Measurements from ENCODE around the gene AMPD1.

The AMPD1 gene

DNA sequence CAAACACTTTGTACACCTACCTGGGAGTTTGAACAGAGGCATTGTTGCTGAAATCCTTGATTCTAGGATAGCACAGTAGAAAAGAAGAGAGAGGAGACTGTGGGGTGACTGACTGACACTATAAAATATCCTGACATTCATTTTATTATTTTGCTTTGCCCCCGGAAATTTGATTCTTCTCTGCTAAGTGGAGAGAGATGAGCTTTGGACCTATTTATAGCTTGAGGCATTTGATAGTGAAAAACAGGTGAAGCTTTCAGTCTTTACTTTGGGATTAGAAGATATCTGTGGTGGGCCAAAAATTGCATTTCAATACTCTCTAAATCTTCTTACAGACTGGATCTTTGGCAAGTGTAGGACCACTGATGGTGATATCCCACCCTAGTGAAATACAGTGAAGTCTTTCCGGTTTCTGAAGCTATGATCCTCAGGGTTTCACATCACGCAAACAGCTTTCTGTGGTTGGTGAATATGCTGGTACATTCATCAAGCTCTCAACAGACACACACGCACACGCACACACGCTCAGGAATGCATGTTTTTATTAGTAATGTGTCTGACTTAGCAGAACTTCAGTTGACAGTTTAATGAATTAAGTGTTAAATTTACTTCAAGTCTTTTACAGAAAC, at the start of gene AMPD1:
Gene AMPD1 (minus strand): TSS at position 117 of the 629 bp plus-strand sequence. CDS start 75 bp downstream, at position 42.
- no peak for DNase-seq

DNA sequence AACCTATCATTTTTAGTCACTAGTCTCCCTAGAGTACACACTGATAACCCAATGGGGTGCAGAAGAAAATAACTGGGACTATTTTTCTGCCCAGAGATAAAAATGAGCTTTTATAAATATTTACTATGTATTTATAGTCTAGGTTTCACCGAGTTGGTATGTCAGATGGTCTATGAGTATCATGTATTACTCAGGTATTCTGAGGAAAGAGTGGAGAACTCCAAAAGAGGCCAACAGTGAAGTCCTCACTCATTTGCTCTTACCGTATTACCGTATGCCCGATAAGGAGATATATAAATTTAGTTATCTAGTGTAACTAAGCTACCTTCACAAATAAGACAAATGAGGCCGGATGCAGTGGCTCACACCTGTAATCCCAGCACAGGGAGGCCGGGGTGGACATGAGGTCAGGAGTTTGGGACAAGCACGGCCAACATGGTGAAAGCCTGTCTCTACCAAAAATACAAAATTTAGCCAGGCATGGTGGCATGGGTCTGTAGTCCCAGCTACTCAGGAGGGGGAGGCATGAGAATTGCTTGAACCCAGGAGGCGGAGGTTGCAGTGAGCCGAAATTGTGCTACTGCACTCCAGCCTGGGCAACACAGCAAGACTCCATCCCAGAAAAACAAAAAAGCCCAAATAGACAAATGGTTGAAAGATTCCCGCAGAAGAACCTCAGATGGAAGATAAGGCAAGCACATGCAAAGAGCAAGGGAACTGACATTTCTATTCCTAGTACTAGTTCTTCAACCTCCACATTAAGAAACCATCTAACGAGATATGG, 46.8 kb upstream of the AMPD1 start:
- DNase-seq: no peak

DNA sequence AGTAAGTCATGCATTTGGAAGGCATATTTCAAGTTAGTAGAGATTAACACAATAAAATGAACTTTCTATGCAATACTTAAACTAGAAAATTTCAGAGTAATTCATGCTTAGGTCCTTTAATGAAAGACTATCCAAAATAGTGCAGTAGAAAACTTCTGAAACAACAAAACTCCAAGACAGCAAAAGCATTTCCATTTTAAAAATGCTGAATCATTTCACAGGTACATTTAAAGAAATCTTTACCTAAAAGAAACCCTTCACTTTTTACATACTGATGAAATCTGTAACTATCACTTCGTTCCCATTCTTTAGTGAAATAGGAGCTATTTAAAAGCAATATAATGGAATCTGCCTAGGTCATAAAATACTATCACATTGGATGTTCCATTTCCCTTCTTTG, 45.0 kb upstream of the AMPD1 start:
- no peak for DNase-seq

DNA sequence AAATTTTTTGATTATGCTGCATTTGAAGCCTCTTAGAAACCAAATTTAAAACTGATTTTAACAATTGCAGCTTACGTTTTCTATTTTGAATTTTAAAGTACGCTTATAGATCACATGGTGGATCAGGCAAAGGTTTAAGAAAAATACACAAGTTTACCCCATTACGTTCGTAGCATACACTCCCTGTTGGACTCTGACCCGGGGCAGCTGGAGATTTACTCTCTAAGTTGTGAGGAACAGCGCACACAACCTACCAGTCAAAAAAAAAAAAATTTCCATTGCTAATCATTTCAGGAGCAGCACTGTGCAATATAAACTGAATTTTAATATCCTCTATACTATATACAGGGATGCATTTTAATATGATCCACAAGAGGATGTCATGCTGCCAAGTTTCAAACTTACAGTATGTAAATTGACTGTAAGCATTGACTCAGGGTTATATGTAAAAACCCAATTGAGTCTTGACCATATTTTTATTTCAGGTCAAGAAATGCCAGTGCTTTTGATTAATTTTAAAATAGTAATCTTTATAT, 42.0 kb upstream of the AMPD1 start:
- no peak for DNase-seq

DNA sequence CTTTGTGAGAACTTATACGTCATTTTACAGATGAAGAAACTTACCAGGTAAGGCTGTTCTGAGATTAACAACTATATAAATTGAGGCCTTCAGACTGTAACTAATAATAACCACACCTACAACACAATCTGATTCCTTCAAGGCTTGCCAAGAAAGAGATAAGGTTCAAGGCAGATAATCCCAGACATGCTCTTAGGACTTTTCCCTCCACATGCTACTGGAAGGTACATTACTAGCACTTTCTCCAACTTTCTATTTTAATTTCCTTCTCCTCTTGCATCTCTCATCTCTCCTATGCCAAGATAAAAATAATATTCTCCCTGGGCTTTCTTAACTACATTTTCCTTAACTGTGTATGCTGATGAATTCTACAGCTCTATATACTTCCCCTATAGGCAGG, 40.1 kb upstream of the AMPD1 start:
- DNase-seq: no peak

DNA sequence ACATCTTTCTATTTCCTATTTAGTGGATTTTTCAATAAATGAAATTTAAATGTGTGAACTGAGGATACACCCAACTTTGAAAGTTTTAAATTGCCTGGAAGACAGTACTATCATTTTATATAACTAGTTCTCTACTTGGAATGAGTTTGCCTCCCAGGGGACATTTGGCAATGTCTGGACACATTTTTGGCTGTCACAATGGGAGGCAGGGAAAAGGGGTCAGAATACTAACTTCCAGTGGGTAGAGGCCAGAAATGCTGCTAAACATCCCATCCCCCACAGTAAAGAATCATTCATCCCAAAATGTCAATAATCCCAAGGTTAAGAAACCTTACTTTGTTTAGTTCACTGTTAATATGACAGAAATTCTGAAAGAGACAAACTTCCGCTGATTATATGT, 34.4 kb upstream of the AMPD1 start:
- no peak for DNase-seq

DNA sequence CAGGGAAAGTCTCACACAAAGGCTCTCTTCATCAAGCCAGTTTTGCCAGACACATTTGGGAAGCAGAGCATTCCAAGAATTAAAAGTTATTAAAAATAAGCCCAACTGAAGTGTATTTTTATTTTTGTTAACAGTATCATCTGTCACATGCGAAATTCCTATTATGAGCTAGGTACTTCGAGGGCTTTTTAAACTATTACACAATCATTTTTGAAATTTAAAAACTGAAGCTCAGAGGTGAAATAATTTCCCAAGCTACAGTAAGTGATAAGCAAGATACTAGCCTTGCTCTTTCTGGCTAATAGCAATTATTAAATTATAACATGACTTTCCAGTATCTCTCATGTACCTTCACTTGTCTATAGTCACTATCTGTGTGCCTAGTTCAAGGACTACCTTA, 33.2 kb upstream of the AMPD1 start:
- no peak for DNase-seq

DNA sequence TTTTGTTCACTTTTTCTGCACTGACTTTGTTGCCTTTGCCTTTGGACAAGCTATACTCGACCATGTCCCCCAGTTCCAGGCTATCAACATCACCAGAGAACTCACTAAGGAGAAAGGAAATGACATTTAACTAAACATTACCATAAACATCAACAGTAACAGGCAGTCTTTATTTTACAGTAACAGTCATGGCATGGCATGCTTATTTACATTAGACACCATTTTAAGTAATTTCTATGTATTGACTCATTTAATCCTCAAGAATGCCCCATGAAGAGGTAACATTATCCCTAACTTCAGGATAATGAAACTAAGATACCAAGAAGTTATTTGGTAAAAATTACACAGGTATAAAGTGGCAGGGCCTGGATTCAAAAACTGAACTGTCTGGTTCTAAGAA, 29.9 kb upstream of the AMPD1 start:
- DNase-seq: no peak

DNA sequence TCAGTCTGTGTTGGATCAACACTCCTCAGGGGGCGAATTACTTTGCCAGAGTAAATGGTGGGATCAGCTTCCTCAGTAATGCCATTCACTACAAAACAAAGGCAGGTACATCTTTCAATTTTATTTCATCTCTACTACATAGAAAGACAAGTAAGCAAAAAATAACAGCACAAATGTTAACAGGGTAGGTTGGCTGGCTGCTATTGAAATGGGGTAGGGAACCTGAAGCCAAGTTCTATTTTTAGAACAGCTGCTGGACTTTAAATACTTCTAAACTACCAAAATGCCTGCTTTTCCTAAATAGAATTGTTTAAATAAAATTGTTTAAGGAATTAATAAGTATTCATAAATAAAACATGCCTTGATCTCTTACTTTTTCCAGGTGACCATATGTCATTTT, 28.6 kb upstream of the AMPD1 start:
- DNase-seq: no peak

DNA sequence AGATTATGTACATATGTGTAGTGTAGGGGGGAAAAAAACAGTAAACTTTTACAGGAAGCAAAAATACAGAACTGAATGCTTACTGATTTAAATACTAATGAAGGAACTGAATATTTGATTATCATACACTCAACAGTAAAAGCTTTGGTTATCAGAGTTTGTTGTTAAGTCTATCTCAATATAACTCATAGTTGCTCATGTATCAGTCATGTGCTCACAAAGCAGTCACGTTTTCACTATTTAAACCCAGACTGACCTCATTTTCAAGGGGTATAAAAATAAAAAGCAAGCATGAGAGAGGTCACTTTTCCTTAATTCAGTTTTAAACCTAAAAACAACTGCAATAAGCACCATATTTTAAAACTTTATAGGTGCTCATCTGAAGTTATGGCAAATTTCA, 28.1 kb upstream of the AMPD1 start:
- DNase-seq: no peak

DNA sequence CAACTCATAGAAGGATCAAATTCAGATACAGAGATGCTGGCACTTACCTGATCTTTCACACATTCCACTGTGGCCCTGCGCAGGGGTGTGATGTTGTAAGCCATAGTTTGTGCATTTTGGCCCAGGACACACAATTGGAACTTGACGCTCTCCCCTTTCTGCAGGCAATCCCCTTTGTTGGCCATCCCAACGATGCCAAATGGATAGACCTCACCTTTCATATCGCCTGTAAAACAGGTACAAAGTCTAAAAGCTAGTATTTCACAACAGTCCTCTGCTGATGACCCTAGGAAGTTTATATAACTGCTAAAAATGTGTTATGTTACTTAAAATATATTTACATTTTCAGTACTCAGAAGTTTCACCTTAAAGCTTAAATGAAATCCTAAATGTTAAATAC, 25.1 kb upstream of the AMPD1 start:
- no peak for DNase-seq

DNA sequence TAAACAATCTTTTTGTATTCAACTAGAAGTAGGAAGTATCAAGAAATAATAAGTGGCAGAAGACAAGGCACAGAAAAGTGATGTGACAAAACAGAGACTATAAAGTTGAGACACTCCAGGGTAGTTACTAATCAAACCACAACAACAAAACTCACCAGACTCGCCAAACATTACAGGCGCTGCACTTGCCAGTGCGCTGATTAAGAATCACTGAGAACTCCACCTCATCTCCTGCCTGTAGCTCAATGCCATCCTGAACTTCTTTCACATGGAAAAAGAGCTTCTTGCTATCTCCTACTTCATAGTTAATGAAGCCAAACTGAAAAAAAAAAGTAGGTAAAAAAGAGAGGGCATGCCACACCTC, 24.1 kb upstream of the AMPD1 start:
- no peak for DNase-seq

DNA sequence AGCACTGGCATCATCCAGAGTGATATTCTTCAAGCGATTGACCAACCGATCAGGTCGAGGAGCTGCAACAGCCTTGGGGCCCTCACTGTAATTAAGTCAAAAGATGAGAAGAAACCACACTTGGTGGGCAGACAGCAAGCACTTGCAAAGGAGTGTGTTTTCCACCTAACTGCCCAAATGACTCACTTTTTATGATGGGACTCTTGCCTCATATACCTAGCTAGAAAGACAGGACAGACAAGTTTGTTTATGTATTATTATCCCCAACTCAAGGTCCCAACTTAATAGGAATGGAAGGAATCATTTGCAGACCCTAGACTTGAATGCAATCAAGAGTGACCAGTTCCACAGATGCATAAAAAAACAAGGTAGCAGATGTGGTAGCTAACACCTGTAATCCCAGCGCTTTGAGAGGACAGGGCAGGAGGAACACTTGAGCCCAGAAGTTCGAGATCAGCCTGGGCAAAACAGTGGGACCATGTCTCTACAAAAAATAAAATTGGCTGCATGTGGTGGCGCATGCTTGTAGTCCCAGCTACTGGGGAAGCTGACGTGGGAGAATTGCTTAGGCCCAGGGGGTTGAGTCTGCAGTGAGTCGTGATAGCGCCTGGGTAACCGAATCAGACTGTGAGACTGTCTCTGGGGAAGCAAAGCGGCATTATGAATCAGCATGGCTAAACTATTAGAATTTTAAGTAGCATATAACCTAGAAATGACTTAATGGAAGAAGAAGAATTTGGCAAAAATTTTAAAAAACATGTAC, 23.5 kb upstream of the AMPD1 start:
- no peak for DNase-seq

DNA sequence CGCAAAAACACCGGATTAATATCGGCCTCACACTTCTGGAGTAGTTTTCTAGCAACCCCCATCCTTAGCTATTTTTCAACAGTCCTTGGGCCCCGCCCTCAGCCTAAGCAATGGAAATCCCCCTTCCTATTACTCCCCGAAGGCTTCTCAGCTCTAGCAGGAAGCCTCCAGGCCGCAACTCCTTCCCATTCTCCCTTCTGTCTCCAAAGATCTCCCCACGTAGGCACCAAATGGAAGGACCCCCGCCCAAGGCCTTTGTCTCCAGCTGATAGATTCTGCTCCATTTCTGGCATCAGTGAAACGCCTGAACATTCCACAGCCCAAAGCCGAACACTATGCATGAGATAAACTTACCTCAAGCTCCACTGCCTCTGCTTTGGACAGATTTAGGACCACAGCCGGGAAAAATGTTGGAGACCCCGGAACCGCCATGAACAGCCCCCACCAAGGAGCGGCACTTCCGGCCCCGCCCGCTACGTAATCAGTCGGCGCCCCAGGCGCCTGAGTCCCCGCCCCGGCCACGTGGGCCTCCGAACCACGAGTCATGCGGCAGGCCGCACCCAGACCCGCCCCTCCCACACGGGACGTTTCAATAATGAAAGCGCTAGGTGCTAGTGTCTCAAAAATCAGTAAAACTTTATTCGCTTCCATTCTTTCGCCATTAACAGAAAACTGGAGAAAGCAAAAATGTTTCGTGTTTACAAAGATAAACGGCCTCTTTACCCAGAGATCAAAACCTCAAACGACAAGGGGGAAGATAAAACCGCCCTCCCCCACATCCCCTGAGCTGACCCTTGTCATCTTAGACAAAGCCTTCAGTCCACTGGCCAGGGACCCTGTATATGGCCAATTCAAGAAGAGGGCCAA, 21.2 kb upstream of the AMPD1 start, which contains the start of gene NRAS:
Gene NRAS (minus strand): TSS at position 468 of the 867 bp plus-strand sequence. CDS start 611 bp downstream, outside the sequence.
- DNase-seq: peak; percentile 62 to 79

DNA sequence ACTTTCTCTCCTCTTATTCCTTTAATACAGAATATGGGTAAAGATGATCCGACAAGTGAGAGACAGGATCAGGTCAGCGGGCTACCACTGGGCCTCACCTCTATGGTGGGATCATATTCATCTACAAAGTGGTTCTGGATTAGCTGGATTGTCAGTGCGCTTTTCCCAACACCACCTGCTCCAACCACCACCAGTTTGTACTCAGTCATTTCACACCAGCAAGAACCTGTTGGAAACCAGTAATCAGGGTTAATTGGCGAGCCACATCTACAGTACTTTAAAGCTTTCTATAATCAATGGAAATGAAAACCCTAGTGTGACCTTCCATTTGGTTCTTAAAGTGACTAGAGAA, 20.6 kb upstream of the AMPD1 start:
- no peak for DNase-seq

DNA sequence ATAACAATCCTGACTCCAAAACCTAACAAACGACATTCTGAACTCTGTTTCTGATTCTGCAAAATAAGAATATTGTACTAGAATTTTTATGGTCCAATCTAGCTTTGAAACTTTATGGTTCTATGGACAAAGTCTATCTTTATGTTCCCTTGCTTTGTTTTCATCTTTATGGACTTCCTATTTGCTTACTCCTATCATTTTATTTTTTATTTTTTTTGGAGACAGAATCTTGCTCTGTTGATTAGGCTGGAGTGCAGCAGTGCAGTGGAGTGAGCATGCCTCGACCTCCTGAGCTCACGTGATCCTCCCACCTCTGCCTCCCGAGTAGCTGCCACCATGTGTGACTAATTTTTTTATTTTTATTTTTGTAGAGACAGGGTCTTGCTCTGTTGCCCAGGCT, 17.6 kb upstream of the AMPD1 start:
- DNase-seq: no peak

DNA sequence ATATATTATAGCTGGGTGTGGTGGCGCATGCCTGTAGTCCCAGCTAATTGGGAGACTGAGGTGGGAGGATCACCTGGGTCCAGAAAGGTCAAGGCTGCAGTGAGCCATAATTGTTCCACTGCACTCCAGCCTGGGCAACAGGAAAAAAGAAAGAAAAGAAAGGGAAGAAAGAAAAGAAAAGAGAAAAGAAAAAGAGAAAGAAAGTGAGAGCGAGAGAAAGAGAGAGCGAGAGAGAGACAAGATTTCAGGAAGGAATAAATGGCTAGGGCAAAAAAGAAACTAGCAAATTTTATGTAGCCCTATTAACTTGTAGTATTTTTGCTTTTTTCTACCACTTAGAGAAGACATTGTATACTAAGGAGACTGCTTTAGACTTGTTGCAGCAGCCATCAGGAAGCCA, 15.0 kb upstream of the AMPD1 start:
- no peak for DNase-seq

DNA sequence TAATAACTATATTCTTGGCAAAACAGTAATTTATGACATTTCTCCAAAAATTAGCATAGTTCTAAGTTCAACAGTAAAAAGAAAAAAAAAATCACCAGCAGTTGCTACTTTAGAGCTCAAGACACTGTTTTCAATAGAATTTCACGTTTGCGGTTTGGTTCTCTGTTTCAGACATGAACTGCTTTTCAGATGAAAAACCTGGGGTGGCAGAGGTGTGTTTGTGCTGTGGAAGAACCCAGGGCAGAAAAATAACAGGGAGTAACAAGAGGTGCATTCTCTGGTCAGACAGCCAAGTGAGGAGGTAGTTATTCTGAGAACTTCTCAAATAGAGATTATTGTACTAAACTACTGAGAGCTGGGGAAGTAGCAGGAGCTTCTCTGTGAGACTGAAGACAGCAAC, 12.3 kb upstream of the AMPD1 start:
- no peak for DNase-seq

DNA sequence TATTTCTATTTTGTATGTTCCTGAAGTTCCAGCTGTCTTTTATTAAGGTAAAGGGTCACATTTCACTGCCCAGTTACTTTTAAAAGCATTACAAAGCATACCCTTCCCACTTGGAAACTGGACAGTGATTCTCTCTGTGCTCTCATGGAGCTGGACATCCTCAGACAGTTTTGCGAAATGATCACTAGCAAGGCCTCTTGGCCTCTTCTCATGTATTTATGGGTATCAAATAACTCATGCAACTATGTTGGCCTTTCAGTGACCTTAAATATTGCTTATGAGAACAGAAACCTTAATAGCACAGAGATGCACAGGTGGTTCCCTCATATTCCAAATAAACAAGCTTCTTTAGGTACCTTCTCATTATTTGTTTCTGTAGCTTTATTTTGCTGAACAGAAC, 7.9 kb upstream of the AMPD1 start:
- DNase-seq: no peak

DNA sequence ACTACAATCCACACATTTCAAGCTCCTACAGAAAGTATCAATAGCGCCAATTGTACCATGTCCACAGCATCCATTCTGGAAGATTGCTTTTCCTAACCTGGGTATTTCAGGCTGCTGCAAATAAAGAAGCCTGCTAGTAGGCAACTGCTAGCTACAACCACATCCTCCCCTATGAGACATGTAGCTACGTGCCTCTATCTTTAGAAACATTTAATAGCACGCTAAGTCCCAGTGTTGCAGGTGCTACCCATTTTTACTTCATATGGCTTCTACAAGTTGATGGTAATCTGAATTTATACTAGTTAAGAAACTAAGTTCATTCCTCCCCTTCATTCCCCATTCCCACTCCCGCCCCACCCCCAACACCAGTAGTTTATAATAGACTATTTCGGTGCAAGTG, 7.4 kb upstream of the AMPD1 start:
- DNase-seq: no peak

DNA sequence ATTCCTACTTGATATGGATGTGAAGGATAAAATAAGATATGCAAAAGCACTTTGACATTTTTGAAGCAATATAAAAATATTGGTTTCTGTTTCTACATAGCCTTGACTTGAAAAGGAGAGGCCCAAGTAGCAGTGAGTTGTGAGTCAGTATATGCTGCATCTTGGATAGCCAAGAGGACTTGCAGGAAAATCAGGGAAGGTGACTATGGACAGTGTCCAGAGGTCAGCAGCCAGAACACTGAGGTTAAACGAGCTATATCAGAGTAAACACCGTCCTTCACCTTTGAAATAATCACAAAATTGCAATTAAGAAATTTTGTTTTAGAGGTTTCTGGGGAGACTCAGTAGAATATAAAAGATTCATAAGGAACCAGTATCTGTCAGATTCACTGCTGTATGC, 6.6 kb upstream of the AMPD1 start:
- DNase-seq: no peak

DNA sequence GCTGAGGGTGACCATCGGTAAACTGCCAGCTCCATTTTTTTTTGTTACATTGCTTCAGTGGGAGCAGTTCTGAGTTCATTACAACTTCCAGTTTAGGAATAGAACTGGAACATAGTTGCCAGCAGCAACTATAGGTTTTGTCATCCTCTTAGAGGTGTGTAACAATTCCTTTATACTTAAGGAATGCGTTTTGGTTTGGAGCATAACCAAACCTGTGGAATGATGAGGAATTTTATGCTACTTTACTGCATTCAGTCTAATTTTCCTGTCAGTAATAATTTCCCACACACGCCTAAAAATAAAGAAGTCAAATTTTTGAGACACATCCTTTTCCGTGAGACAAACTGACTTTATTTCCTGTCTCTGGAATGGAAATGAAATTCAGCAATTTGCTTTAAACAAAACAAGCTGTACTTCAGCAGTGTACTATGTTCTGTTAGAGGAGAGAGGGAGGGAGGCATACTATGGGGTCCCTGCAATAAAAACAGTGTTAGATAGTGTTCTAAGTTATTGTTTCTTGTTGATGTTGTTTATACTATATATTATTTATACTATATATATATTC, 4.8 kb upstream of the AMPD1 start:
- DNase-seq: no peak

DNA sequence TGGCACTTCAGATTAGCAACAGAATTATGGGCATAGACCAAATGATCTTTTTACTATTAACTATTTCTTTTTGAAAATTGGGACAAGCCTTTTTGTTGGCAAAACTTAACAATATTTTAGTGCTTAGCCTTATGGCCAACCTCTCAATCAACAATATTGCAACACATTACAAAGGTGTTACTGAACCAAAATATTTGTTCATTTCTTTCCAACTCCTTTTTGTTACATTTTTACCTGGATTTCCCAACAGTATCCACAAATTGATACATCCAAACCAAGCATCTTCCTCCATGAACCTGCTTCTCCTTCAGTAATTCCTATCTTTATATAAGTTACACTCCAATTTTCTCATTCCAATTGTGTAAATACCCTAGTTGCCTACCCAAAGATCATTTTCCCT, 1.5 kb upstream of the AMPD1 start:
- DNase-seq: no peak

All from SW 1271 (cell line).